Stimulated activated CD8-positive, alpha-beta memory T cell treated with anti-CD3 and anti-CD28 coated beads, Interleukin-12 subunit alpha, Interleukin-12 subunit beta, amount 100 ng/mL, for 24 hours (primary cell): ENCODE data around the gene UXT.
"Not testable (repeated sequence)": the region's sequence is repeated elsewhere in the genome, so short reads cannot be mapped to it uniquely, and the experiment has no call there.

Experiments
- DNase-seq: peaks from one replicate; pipeline ENCODE4 v3.0.0-alpha.2; 2020; ENCODE audit errors: extremely low read depth

UXT gene

DNA sequence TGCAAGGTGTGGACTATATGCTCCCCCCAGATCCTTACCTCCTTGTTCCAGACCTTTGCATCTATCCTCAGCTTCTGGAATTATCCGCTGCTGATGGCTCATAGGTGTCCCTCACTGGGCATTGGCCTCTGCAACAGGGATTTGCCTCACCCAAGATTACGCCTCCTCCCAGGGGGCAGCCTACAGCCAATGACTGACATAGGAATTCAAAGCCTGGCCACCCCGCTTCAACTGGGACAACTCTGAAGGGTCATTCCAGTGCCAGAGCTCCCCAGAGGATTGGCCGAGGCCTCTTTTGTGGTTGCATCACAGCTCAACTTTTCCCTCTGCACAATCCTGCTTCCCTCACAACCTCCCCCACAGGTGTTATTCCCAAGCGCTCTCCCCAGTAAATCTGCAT is 44.4 kb downstream of the UXT start:
- no peak for DNase-seq

DNA sequence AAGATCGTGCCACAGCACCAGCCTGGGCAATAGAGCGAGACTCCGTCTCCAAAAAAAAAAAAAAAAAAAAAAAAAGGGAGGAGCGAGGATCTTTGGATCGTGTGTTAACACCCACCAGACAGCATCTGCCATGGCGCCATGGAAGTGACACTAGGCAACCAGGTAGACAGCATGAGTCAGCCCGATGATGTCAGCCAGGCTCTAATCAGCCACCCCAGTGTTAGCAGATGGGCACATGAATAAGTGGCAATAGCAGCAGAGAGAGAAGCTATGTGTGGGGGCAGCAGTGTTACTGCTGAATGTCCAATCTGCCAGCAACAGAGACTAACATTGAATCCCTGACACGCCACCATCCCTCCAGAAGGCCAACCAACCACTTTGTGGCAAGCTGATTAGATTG is 45.9 kb downstream of the UXT start:
- DNase-seq, result no peak

DNA sequence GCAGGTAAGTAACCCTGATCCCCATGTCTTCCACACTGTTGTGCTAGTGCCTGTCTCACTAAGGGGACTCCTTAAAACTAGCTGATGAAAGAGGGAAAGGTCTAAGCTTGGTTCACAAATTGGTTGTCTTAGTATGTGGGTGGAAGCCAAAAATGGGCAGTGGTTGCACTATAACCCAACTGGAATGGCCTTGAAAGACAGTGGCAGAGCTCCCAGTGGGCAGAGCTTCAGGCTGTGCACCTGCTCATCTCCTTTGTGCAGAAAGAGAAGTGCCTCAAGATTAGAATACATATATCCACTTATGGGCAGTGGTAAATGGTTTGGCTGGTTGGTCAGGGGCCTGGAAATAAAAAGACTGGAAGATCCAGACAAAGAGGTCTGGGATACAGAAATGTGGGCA is 46.6 kb downstream of the UXT start:
- no peak for DNase-seq

DNA sequence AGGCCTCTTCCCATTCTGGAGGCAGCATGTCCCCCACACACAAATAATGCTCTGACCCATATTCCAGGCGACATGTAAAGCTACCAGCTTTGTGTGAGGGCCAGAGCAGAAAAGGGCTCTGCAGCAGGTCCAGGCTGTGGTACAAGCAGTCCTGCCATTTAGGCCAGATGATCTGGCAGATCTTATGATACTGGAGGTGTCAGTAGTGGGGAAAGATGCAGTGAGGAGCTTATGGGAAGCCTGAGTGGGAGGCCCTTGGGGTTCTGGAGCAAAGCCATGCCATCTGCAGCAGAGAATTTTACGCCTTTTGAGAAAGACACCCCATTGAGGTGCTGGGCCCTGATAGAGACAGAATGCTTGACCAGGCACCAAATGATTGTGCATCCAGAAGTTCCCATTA is 47.1 kb downstream of the UXT start:
- DNase-seq, result no peak

DNA sequence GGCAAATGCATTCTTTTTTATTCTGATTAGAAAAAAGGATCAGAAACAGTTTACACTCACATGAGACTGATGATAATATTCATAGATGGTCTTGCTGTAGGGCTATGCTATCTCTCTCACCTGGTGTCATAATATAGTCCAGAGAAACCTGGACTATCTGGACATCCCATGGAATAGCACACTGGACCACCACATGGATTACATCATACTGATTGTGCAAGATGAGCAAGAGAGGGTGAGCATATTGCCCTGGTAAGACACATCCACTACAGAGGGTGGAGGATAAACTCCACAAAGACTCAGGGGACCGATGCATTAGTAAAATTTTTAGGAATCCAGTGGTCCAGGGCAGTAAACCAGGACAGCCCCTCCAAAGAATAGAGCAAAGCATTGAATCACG is 47.5 kb downstream of the UXT start:
- DNase-seq, result no peak

DNA sequence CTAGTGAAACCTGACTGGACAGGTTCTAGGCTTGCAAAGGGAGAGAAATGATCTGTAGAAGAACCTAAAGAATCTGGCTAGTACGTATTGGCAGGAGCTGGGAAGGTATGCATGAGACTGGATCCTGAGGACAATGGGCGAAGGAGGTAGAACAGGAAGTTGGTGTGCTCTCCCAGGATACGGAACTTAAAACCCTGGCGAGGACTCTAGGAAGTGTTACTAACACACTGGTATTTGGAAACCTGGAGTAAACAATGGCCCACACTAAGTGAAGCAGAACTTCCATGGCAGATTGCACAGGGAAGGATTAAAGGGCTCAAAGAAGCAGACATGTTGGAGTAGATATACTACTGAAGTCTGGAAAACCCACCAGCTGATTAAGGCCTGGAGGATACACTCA is 48.5 kb downstream of the UXT start:
- no peak for DNase-seq

DNA sequence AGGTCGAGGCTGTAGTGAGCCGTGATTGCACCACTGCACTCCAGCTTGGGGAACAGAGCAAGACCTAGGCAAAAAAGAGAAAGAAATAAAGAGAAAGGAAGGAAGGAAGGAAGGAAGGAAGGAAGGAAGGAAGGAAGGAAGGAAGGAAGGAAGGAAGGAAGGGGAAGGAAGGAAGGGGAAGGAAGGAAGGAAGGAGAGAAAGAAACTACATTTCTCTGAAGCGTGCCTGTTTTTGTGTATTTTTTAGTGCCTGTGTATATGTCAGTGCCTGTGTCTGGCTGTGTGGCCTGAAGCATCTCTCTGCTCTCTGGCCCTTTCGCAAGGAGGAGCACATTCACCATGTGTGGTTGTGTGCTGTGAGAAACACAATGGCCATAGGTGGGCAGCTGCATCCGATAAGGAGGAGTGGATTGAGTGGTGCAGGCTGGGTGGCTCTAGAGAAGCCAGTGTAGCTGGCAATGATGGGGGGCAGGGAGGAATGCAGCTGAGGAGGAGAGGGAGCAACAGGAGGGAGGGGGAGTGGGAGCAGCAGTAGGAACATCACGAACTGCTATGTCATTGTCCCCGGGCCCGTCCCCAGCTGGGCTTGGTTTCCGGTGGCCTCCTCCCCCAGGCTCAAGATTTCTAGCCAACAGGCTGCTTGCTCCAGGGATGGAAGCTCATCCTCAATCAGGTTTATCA is 50.7 kb downstream of the UXT start:
- no peak for DNase-seq

DNA sequence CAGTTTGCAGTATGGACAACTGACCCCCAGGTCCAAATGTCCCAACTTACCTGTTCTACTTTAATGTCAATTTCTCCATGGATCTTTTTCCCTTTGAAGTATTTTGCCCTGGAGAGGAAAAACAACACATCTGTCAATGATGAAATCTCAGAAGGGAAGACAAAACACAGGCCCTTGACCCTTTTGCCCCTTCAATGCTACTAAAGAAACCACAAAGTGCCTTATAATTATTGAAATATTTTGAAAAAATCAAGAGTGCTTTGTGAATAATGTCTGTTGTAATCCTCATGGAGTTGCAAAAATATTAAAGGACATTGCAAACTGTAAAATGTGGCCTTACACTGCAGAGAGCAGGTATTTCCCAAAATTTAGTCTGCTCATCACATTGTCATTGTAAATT is 51.9 kb downstream of the UXT start:
- DNase-seq, result no peak

DNA sequence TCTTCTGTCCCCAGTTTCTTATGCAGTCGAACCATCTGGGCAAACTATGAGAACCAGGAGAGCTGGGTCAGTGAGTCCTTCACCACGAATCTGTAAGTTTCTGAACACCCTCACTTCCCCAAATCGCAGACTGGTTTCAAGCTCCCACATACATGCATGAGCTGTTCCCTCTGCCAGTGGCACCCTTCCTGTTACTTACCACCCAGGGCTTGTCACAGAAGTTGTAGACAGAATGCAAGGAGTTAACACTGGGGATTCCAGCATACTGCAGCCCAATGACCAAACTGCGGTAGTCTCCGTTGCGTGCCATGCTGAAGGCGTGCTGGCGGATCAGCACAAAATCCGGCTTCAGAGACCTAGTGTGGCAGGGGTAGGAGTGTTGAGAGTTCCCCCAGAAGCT is 54.0 kb downstream of the UXT start:
- no peak for DNase-seq

DNA sequence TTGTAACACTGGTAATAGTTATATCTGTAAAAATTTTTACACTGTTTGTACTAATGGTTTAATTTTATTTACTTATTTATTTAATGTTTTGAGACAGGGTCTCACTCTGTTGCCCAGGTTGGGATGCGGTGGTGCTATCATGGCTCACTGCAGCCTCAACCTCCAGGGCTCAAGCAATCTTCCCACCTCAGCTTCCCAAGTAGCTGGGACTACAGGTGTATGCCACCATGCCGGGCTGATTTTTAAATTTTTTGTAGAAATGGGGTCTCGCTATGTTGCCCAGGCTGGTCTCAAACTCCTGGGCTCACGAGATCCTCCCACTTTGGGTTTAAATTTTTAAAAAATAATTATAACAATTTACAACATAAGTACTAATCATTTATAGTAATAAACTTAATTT is 55.9 kb downstream of the UXT start:
- not testable (repeated sequence) for DNase-seq
